HG03095 (cell line): ENCODE results near the gene PRPF6.

ENCODE experiments used
- ATAC-seq: cut with Tn5 transposase; IDR thresholded peaks from one replicate; pipeline ENCODE4 v1.9.1; 2021; ENCODE audit warnings: moderate library complexity; ENCODE audit not compliant: unreplicated experiment

Gene PRPF6

GRCh38 chr20:64047968-64048401 is 67.1 kb downstream of the PRPF6 start:
- ATAC-seq, result no peak

GRCh38 chr20:64048402-64049044 is 67.6 kb downstream of the PRPF6 start:
- ATAC-seq, result no peak

- ATAC-seq, result no peak
These were observed 68.3 kb downstream of the PRPF6 start, which contains the start of gene SOX18 for GRCh38 chr20:64049060-64049877. TSS of gene SOX18 (minus strand) at chr20:64049639. CDS start at chr20:64049516, 123 bp downstream.

DNA sequence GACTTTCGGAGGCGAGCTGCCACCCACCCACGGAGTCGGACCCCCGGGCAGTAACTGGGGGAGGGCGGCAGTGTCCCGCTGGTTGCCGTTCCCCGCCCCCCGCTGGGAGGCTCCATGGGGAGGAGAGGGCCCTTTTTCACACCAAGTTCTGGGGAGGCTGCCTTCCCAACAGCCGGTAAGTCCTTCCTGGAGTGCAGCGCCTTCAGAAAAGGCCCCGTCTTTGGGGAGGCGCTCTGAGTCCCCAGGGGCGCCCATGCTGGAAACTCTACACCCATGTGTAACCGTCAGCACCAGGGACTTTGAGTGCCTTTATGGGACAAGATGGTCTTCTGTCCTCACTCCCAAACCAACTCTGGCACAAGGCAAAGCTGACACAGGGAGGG is 68.9 kb downstream of the PRPF6 start:
- ATAC-seq, result no peak

DNA sequence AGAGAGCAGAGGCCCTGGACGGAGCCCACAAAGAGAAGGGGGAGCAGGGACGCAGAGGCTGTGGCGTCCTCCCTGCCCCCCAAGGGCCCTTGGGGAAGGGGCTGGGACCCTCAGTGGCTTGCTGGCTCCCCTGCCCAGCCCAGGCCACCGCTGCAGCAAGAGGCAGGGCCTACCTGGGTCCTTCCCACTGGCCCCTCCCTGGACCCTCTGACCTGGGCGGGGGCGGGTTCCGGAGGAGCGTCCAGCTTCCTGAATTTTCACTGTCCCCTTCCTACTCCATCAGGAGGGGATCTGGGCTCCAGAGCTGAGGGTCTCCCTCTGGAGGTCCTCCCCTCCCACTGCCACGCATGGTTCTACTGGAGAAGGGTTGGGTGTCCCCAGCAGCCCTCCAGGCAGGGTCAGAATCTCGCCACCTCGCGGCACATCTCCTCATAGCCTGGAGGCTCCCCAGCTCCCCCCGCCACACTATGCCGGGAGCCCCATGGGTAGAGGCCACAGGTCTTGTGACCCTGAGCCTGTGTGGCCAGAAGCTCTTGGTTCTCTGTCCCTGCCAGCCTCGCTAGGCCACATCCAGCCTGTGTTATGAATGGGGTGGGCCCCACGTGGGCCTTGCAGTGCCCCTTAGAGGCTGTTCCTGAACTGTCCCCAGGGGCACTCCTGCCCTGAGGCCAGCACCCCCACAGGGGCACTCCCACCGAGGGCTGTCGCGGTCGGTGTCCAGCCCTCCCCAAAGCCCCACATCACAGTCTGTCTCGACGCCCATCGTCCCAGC is 69.5 kb downstream of the PRPF6 start:
- ATAC-seq, result no peak

DNA sequence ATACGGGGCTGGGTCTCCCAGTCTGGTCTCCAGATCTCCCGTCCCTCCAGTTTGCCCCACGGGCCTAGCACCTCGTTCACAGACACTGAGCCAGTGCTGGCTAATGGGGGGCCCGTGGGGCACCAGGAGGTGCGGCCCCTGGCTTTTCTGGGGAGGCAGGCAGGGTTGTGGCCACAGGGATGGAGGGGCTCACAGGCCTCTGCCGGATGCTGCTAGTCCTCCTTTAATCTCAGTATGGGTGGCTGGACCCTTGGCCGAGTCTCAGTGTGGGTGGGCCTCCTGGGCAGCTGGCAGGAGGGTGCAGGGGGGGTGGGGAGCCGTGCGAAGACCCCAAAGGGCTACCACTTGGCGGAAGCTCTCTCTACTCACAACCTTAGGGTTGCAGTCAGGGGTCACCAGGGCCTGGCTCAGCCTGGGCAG is 70.1 kb downstream of the PRPF6 start:
- no peak for ATAC-seq

GRCh38 chr20:64051561-64052325 is 70.8 kb downstream of the PRPF6 start:
- ATAC-seq, result no peak

DNA sequence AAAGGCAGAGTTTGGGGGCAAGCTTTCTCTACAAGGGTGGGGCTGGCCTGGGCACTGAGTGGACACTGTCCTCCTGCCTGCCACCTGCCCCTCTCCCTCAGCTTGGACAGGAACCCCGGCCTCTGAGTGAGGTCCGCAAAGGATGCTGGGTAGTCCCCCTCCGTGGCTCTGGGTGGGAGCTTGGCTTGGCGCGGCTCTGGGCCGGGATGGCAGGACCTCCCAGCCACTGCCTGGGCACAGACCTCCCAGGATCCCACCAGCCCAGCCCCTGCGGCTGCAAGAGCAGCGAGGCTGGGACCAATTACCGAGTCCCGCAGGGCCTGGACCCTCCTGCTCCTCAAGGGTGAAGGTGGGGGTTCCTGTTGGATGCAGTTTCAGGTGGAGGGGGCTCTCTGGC is 71.4 kb downstream of the PRPF6 start:
- no peak for ATAC-seq

DNA sequence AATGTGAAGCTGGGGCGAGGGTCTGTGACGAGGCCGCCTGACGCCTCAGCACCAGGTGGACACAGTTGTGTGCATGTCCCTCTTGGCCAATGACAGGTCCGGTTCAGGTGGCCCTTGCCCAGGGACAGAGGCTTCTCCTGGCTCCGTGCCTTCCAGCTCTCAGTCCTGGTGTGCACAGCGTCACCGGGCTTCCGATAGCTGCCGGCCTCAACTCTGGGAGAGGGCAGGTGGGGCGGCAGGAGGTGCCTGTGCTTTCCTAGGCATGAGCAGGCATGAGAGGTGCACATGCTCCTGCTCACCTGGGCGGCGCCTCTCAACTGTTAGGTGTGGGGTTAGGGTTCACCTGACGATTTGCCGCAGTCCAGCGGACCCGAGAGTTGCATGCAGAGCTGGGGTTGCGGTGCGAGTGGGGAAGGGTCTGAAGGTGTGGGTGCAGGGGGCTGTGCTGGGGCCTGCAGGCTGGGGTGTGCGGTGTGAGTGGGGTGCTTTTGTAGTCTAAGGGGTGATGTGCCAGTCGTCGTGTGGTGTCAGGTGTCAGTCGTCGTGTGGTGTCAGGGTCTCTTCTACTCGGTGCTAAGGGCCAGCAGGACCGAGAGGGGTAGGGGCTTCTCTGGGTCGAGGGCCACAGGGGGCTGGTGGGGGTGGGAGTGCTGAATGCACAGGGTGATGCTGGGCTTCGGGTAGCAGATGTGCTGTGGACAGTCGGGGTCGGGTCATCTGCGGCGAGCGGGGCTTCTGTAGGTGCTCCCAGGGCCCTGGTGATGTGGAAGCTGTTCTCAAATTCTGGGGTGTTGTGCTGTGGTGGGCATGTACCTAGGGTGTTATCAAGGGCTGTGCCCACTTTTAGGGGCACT is 72.3 kb downstream of the PRPF6 start:
- no peak for ATAC-seq

GRCh38 chr20:64053841-64054661 is 73.1 kb downstream of the PRPF6 start:
- ATAC-seq, result no peak

DNA sequence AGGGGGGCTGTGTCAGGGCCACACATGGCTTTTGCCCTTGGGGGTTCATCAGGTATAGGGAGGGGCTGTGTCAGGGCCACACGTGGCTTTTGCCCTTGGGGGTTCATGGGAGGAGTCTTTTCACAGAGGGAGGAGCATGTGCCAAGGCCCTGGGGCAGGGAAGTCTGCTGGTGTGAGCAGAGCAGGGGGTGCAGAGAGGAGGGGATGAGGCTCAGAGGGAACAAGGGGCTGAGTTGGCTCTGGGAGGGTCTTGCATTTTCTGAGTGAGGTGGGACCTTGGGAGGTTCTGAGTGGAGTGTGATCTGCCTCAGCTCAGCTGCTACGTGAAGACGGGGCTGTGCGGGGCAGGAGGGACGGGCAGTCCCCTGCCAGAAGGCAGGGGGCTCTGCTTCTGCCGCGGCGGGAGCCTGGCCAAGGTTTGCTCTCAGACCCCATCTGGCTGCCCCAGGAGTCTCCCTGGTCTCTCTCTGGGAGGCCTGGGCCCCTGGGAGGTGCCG is 74.5 kb downstream of the PRPF6 start:
- ATAC-seq, result no peak

DNA sequence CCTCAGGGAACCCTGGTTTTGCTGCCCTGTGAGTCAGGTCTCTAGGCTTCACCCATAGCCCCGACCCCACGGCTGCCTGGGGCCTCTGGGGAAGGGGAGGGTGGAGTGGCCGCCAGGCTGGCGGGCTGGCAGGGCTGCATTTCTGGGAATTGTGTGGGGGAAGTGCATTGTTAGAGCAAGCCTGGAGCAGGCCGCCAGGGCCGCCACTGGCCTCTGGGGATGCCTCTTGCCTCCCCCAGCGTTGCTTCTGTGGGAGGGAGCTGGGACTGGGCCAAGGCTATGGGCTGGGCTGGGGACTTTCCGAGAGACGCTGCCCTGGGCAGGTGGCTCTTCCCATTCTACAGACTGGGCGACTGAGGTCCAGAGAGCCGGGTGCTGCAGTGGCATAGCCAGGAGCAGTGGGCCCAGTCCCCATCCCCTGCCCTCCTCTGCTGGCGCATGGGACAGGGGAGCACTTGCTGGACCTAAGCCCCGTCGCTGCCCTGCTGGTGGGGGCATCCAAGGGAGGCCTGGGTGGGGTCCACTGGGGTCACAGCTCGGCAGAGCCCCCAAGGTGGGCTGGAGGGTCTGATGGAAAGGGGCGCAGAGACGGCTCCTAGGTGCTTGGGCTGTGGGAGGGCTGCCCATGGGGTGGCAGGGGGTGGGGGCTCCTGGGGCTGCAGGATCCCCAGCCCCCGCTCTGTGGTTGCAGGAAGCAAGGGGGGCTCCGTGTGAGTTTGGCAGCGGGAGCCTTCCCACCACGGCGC is 75.1 kb downstream of the PRPF6 start:
- ATAC-seq, result no peak

DNA sequence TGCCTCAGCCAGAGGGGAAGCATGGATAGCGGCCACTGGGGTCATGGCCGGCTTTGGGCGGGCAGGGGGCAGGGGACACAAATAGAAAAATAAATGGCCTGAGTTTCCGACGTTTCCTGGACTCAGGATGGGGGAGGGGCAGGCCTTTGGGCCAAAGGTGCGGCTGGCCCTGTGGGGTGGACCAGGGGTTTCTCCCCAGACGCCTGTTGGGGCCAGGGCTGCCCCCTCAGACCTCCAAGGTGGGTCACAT is 75.6 kb downstream of the PRPF6 start:
- no peak for ATAC-seq

DNA sequence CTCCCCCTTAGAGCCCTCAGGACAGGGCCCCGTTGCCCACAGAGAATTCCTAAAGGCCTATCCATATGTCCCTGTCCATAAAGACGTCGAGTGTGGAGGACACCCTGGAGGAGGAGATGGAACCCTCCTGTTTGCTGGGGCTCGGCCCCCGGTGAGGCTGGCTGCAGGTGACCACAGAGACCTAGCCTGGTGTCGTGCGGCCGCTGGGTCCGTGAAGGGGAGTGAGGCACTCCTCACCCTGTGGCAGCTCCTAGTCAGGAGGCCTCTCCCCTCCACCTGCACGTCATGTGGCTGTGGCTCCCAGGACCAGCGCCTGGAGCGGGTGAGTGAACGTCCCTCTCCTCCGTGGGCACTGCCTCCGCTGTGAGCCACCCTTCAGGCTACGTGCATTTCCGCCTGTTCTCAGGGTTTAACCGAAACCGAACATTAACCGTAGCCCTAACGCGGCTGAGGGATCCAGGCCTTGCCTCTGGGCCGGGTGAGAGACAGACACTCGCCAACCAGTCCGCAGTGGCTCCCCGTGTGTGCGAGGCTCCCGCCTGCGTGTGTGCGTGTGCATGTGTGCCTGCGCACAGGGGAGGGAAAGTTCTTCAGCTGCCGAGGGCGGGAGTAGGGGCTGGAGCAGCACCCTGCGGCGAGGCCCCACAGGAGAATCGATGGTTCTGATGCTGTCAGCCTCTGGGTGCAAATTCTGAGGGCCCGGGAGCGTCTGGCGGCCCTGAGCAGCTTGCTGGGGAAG is 76.1 kb downstream of the PRPF6 start:
- ATAC-seq, result no peak

GRCh38 chr20:64057628-64058498 is 76.9 kb downstream of the PRPF6 start:
- no peak for ATAC-seq

DNA sequence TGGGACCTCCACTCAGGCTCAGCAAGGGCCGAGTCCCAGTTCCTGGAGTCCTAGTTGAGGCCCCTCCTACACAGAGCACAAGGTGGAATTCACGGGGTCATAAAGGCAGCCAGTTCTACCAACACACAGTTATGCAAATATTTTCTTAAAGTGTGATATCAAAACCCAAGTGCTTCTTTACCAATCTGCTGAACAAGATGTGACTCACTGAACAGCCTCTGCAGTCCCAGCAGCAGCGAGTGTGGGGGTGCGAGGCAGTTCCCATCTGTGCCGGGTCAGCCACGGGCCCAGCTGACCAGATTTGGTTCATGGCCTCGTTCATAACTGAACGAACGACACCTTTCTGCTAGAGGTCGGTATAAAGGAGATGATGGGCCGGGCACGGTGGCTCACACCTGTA is 77.6 kb downstream of the PRPF6 start:
- ATAC-seq, result no peak

DNA sequence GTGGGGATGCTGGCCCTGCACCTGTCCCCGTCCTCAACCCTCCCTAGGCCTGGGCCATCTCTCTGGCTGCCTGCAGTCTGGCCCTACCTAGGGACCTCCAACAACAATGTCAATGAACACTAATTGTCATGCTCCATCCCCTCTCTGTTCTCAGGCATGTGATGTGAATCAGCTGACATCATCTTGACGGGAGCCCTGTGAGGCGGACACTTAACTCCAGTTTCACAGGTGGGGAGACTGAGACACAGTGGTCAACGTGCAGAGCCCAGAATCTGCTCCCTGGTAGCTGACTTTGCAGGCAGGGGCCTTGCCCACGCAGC is 81.3 kb downstream of the PRPF6 start:
- no peak for ATAC-seq
